Activated gamma-delta T cell treated with anti-CD3 and anti-CD28 coated beads, Interleukin-2, amount 50 U/mL, for 16 hours (primary cell): ENCODE measurements around the gene PDLIM4.

Experiments
- DNase-seq: peaks from one replicate; pipeline ENCODE4 v3.0.0-alpha.2; 2020; ENCODE audit warnings: low read depth

Gene PDLIM4

GRCh38 chr5:132309679-132310078 lies 52.2 kb downstream of the PDLIM4 start:
- DNase-seq, result no peak

DNA sequence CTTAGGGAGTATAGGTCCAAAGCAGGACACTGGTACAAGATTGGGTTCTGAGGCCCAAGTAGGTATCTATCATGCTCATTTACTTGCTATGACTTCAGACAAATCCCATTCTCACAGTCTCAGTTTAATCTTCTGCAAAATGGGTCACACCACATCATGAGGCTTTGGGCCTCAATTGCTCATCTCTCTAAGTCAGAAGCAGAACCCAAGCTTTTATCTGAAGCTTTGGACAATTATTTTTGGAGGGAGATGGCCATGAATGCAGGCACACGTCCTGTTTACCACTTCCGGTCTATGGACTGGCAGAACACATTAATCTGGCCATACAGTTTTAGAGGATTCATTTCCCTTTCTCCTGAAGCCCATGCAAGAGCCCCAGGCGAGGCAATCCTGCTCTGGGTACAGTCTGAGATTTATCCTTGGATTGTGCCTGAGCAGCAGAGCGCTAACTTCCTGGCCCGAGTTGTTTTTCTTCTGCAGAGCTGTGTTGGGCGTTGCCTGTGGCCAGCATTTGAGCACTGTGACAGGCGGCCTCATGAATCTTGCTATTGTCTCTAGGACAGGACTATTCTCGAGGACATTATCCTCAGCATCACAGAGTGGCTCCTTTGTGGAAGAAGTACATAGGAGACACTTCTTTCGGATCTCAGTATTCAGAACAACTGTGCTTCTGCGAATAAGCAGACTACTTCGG lies 52.8 kb downstream of the PDLIM4 start:
- no peak for DNase-seq

DNA sequence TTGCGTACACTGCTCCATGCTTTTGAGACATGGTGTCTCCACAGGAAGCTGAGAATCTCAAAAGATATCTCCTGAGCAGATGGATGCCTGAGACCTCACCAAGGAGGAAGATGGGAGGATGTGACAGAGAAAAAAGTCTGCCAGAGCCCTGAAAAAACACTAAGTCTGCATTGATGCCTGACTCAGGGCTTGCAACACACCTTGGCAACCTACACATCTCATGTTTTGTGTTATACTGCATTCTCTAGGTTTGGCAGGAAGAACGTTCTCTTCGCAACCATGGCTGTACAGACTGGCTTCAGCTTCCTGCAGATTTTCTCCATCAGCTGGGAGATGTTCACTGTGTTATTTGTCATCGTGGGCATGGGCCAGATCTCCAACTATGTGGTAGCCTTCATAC lies 55.9 kb downstream of the PDLIM4 start:
- DNase-seq, result no peak

- DNase-seq, result no peak
These were observed 56.5 kb downstream of the PDLIM4 start for GRCh38 chr5:132313961-132314432.

DNA sequence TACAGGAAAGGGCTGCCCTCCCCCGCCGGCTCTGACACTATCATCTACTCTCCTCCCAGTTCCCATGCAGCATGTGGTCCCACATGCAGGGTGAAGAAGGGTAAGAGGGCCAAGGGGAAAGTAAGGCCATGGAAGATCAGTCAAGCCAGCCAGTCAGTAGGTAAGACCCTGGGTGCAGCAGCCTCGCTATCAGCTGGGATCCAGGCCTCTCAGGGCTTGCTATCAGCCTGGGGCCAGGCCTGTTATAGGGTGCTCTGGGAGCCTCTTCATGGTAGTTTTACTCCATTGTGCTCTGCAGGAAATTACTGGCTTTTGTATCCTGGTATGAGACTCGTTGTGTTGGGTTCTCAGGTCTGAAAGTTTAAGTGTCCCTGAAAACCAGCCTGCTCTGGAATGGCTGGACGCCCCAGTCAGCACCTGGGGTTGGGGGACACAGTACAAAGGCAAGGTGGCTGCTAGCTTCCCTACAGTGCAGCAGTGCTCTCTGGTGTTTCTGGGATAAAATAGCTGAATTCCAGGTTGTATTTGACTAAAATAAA lies 58.1 kb downstream of the PDLIM4 start:
- no peak for DNase-seq

DNA sequence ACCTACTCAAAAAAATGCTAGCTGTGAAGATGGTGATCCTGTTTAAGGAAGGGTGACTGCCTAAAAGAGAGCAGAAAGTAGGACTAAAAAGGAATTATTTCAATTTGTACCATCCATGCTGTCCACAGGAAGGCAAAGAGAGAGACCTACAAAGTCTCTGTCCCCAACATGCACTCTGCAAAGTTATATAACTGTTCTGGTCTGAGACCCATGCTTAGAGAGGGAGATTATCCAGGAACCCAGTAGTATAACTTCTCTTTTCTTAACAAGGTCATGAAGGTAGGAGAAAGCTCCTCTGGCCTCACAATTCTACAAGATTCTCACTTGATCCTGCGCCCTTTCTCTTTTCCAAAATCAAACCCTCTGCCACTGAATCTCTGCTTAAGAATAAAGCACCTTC lies 62.5 kb downstream of the PDLIM4 start:
- DNase-seq, result no peak

DNA sequence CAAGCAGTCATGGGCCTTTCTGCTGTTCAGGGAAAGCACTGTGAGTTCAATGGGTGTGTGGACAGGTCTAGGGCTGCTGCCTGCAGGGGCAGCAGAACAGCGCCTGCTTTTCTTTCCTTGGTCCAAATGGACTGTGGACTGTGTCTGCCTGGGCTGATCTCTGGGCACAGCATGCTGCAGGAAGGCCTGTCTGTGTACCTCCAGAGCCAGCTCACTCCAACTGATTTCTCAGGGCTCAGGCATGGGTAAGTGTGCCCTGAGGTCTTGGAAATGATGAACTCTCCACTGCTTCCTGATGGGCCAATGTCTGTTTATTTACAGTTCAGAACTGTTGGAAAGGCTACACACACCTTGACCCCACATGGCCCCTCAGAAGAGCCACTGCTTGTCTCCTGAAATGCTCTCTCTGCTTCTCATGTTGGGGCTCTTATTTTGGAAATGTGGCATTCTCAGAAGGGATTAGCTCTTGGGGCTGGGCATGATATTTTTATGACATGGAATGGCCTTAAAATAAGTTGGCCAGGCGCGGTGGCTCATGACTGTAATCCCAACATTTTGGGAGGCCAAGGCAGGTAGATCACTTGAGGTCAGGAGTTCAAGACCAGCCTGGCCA lies 63.7 kb downstream of the PDLIM4 start:
- DNase-seq, result no peak

- no peak for DNase-seq
These were observed 64.8 kb downstream of the PDLIM4 start for GRCh38 chr5:132322266-132322665.
